ENCODE measurements around the gene CAPZB. TPM values are rescaled to one million over a fixed set of nuclear protein-coding genes. Genes with fewer than 3 reads are reported as not detected.

CAPZB gene
- total RNA-seq, 1 experiment from 2014 or later, result 348 TPM

DNA sequence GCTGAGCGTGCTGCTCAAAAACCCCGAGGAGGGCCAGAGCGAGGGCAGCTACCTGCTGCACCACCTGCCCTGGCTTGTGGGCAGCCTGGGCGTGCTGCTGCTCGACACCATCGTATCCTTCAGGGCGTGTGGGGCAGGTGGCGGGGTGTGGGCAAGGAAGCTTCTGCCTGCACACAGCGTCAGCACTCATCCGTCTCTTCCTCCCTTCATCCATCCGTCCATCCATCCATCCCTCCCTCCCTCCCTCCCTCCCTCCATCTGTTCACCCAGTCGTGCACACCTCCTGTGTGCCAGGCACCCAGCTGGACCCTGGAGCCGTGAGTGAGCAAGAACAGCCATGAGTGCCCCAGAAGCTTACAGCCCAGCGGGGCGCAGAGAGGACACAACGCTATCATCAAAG is 158.0 kb downstream of the CAPZB start:
- H2AFZ ChIP-seq (ENCODE audit: low read length), result no peak overlapping the region
- H2BK120ac ChIP-seq (ENCODE audit: low read depth, low read length, poor library complexity, severe bottlenecking), result no peak overlapping the region
- H3K4me3 Mint-ChIP-seq, result no peak overlapping the region
- 0 out of 7 replicates have a peak overlapping the region, but pooled peaks of 2 of the 3 experiments have one; percentile 38 to 60 for H3K27ac Mint-ChIP-seq
- H3K4me1 Mint-ChIP-seq, result no peaks in the 10 kb centered on the region
- H2AK5ac ChIP-seq (ENCODE audit: insufficient read length, low read length), result no peak overlapping the region
- H3T11ph ChIP-seq (ENCODE audit: low read length), result no peak overlapping the region
- no peaks in the 10 kb centered on the region for H3K79me2 ChIP-seq (ENCODE audit: insufficient read depth, low read length)
- H3K14ac ChIP-seq (ENCODE audit: insufficient read depth, low read length), result no peak overlapping the region
- no peak overlapping the region for H3K9ac ChIP-seq (ENCODE audit: extremely low read depth, insufficient read length, low read length)
- H2BK12ac ChIP-seq (ENCODE audit: insufficient read length, low read depth, low read length), result no peak overlapping the region
- H3K9me3 Mint-ChIP-seq, result no peaks in the 10 kb centered on the region
- no peak overlapping the region for H4K8ac ChIP-seq (replicated peaks; ENCODE audit: insufficient read length, low read depth, low read length)
- H3K27ac ChIP-seq (ENCODE audit: insufficient read length, low read depth, low read length), result no peak overlapping the region
- H3K36me3 Mint-ChIP-seq (ENCODE audit: insufficient read depth in 1 of 3, low read depth in 3 of 3), result peaks cover 10 to 25% (median 18%) of the 10 kb centered on the region in 3 experiments; a peak in 6 of 7 replicates
- H3K27me3 ChIP-seq (ENCODE audit: insufficient read depth, low read length), result no peaks in the 10 kb centered on the region
- no peak overlapping the region for H3K4ac ChIP-seq (ENCODE audit: low read depth, low read length)
- H2BK20ac ChIP-seq (ENCODE audit: low read depth, low read length, poor library complexity, severe bottlenecking), result no peak overlapping the region
- WGBS (ENCODE audit: extremely low coverage, insufficient read length, low lambda C conversion rate), result no CpG with 5 or more reads among the region's 16 CpGs
- no peak overlapping the region for H3K56ac ChIP-seq (ENCODE audit: insufficient read length, low read depth, low read length)
- H4K20me1 ChIP-seq (ENCODE audit: control insufficient read depth, insufficient read depth, insufficient read length), result no peaks in the 10 kb centered on the region
- H3K4me2 ChIP-seq (ENCODE audit: insufficient read depth, insufficient read length, low read length), result no peak overlapping the region
- H4K5ac ChIP-seq (ENCODE audit: insufficient read length, low read depth, low read length), result no peak overlapping the region
- no peak overlapping the region for H3K23ac ChIP-seq (ENCODE audit: insufficient read length, low read depth, low read length)
- TF ChIP-seq, protein P1, sequence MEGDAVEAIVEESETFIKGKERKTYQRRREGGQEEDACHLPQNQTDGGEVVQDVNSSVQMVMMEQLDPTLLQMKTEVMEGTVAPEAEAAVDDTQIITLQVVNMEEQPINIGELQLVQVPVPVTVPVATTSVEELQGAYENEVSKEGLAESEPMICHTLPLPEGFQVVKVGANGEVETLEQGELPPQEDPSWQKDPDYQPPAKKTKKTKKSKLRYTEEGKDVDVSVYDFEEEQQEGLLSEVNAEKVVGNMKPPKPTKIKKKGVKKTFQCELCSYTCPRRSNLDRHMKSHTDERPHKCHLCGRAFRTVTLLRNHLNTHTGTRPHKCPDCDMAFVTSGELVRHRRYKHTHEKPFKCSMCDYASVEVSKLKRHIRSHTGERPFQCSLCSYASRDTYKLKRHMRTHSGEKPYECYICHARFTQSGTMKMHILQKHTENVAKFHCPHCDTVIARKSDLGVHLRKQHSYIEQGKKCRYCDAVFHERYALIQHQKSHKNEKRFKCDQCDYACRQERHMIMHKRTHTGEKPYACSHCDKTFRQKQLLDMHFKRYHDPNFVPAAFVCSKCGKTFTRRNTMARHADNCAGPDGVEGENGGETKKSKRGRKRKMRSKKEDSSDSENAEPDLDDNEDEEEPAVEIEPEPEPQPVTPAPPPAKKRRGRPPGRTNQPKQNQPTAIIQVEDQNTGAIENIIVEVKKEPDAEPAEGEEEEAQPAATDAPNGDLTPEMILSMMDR (conservative IDR thresholded peaks at IDR 0.05), result no peak
- H3K9me3 ChIP-seq (ENCODE audit: control insufficient read depth, low read depth, low read length), result no peaks in the 10 kb centered on the region
- no peak overlapping the region for H4K91ac ChIP-seq (ENCODE audit: insufficient read length, low read depth, low read length)
- H3K18ac ChIP-seq (ENCODE audit: insufficient read length, low read depth, low read length), result no peak overlapping the region
- H3K27me3 Mint-ChIP-seq (ENCODE audit: low read depth), result no peaks in the 10 kb centered on the region; the same call in 1 of the 2 replicates
- no peak overlapping the region for H2BK5ac ChIP-seq (ENCODE audit: insufficient read length, low read length)
- H3K79me1 ChIP-seq (ENCODE audit: insufficient read depth, low read depth, low read length, poor library complexity, severe bottlenecking), result no peaks in the 10 kb centered on the region
- no peak overlapping the region for H2BK15ac ChIP-seq (ENCODE audit: low read depth, low read length)
- H3K4me1 ChIP-seq (ENCODE audit: insufficient read depth, low read length), result no peaks in the 10 kb centered on the region
- DNase-seq, result peak; percentile 19
- H3K23me2 ChIP-seq (ENCODE audit: insufficient read length, low read depth, low read length, poor library complexity, severe bottlenecking), result no peaks in the 10 kb centered on the region

All from H9 (cell line).